ENCODE measurements around the gene CEP85. TPM values are rescaled to one million over a fixed set of nuclear protein-coding genes. Genes with fewer than 3 reads are reported as not detected.

The CEP85 gene
- total and polyA plus RNA-seq, 9 of the 15 experiments (the other 6 are each of a cell fraction or from before 2014, with no cell fraction given): 42.1 to 140 (median 92.6) TPM

DNA sequence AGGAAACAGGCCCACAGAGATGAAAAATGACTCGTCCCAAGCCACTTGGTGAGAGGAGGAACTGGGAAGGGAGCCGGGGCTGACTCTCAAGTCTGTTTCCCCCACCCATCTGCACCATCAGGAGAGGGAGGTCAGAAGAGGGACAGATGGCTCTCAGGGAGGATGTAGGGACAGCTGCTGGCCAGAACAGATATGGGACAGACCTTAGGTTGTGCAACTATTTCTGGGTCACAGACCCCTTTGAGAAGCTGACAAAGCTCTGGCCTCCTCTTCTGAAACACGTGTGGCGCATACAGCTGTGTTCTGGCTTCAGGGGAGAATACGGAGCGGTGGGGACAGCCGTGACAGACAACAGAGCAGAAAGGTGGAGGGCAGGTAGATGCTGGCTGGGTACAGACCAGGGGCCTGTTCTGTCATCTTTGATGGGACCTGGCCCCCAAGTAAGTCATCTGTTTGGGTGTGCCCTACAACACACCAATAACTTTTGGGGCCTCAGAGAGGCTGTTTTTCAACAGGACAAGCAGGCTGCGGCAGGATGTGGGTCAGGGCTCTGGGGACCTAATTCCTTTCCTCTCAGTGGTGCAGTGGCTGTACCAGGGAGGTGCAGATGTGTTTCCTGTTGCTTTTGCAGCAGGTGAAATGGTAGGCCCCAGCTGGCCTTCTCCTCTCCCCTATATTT is 53.2 kb downstream of the CEP85 start (continued):
- TF ChIP-seq EGR1 (conservative IDR thresholded peaks at IDR 0.05) (peak; percentile 40; the same call in 1 of the 2 replicates), CSDE1 (IDR thresholded peaks at IDR 0.05) (no peak), MAFF (IDR thresholded peaks at IDR 0.05; ENCODE audit: low read length) (peak; percentile 2; the same call in 1 of the 2 replicates), CREB3 (tag; conservative IDR thresholded peaks at IDR 0.05; ENCODE audit: low read depth) (peak; percentile 78), HNRNPH1 (optimal IDR thresholded peaks at IDR 0.05; ENCODE audit: low read depth, low read length) (no peak), MTA2 (IDR thresholded peaks at IDR 0.05; ENCODE audit: low read depth) (peak; percentile 93), ZNF24 (IDR thresholded peaks at IDR 0.05) (peak; percentile 72), SUPT5H (IDR thresholded peaks at IDR 0.05) (no peak), CHCHD3 (CRISPR knock-in tag; IDR thresholded peaks at IDR 0.05) (no peak), DEAF1 (CRISPR knock-in tag; IDR thresholded peaks at IDR 0.05) (no peak)
- TF ChIP-seq, protein P1, sequence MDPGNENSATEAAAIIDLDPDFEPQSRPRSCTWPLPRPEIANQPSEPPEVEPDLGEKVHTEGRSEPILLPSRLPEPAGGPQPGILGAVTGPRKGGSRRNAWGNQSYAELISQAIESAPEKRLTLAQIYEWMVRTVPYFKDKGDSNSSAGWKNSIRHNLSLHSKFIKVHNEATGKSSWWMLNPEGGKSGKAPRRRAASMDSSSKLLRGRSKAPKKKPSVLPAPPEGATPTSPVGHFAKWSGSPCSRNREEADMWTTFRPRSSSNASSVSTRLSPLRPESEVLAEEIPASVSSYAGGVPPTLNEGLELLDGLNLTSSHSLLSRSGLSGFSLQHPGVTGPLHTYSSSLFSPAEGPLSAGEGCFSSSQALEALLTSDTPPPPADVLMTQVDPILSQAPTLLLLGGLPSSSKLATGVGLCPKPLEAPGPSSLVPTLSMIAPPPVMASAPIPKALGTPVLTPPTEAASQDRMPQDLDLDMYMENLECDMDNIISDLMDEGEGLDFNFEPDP (CRISPR knock-in tag; IDR thresholded peaks at IDR 0.05): no peak
- TF ChIP-seq, protein P2, sequence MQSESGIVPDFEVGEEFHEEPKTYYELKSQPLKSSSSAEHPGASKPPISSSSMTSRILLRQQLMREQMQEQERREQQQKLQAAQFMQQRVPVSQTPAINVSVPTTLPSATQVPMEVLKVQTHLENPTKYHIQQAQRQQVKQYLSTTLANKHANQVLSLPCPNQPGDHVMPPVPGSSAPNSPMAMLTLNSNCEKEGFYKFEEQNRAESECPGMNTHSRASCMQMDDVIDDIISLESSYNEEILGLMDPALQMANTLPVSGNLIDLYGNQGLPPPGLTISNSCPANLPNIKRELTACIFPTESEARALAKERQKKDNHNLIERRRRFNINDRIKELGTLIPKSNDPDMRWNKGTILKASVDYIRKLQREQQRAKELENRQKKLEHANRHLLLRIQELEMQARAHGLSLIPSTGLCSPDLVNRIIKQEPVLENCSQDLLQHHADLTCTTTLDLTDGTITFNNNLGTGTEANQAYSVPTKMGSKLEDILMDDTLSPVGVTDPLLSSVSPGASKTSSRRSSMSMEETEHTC (IDR thresholded peaks at IDR 0.05): 0 out of 2 replicates have a peak, but pooled peaks have one; percentile 30
- TF ChIP-seq, protein P3, sequence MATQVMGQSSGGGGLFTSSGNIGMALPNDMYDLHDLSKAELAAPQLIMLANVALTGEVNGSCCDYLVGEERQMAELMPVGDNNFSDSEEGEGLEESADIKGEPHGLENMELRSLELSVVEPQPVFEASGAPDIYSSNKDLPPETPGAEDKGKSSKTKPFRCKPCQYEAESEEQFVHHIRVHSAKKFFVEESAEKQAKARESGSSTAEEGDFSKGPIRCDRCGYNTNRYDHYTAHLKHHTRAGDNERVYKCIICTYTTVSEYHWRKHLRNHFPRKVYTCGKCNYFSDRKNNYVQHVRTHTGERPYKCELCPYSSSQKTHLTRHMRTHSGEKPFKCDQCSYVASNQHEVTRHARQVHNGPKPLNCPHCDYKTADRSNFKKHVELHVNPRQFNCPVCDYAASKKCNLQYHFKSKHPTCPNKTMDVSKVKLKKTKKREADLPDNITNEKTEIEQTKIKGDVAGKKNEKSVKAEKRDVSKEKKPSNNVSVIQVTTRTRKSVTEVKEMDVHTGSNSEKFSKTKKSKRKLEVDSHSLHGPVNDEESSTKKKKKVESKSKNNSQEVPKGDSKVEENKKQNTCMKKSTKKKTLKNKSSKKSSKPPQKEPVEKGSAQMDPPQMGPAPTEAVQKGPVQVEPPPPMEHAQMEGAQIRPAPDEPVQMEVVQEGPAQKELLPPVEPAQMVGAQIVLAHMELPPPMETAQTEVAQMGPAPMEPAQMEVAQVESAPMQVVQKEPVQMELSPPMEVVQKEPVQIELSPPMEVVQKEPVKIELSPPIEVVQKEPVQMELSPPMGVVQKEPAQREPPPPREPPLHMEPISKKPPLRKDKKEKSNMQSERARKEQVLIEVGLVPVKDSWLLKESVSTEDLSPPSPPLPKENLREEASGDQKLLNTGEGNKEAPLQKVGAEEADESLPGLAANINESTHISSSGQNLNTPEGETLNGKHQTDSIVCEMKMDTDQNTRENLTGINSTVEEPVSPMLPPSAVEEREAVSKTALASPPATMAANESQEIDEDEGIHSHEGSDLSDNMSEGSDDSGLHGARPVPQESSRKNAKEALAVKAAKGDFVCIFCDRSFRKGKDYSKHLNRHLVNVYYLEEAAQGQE (IDR thresholded peaks at IDR 0.05; ENCODE audit: borderline replicate concordance): peak; percentile 19; the same call in 1 of the 2 replicates
- TF ChIP-seq, protein P3 (CRISPR knock-in tag; IDR thresholded peaks at IDR 0.05; ENCODE audit: low read depth): no peak

All from K562 (cell line).